Measurements from ENCODE around the gene ARFGEF3.

ARFGEF3 gene

DNA sequence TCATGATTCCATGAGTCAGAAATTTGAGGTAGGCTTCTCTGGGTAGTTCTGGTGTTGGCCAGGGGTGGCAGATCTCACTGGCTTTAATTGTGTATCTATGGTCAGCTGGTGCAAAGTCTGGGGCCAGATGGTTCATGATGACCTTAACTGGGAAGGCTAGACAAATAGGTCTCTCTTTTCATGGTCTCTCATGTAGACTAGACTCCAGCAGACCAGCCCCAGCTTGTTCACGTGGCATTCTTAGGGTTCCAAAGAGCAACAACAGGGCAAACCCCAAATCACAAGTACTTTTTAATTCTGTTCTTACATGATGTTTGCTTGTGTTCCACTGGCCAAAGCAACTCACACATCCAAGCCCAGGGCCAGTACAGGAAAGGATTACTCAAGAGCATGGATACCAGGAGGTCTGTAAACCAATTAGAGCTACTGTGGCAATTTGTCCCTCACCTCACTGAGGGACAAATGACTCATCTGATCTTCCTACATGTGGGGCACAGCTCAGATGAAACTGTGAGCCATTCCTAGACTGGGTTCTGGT lies 136.1 kb downstream of the ARFGEF3 start:
- peaks cover 3% of the 10 kb centered on the region; the same call in 1 of the 2 replicates for H3K36me3 ChIP-seq (ENCODE audit: control insufficient read depth, insufficient read depth, low read length)
- H3K27me3 ChIP-seq (ENCODE audit: control insufficient read depth, insufficient read depth, low read length), result no peaks in the 10 kb centered on the region
- no peak for DNase-seq (ENCODE audit: low read depth, low spot score)
- no CpG with 5 or more reads among the region's 1 CpG for WGBS (ENCODE audit: insufficient coverage, insufficient read length)
- no peak overlapping the region for H3K27ac ChIP-seq (ENCODE audit: low read length)
- no peak overlapping the region for H3K4me3 ChIP-seq (ENCODE audit: low read length)
- H3K4me1 ChIP-seq (ENCODE audit: control insufficient read depth, insufficient read depth, low read length), result no peaks in the 10 kb centered on the region
- no peaks in the 10 kb centered on the region for H3K9me3 ChIP-seq (ENCODE audit: control insufficient read depth, insufficient read depth, low read length)

DNA sequence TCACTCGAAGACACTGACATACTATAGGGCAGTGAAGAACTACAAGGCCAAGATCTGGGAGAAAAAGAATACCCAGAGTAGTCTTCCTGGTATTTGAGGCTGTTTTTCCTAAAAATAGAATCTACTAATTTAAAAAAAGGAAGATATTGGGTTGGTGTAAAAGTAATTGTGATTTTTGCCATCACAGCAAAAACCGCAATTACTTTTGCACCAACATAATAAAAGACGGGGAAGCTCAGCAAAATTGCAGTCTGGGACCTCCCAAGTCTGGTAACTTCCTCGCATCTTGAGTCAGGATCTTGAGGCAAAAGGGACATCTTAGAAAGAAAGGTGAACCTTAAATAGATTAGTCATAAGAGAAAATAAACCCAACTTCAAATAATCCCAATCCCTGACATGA lies 138.7 kb downstream of the ARFGEF3 start:
- no peak overlapping the region for H3K4me3 ChIP-seq (ENCODE audit: low read length)

DNA sequence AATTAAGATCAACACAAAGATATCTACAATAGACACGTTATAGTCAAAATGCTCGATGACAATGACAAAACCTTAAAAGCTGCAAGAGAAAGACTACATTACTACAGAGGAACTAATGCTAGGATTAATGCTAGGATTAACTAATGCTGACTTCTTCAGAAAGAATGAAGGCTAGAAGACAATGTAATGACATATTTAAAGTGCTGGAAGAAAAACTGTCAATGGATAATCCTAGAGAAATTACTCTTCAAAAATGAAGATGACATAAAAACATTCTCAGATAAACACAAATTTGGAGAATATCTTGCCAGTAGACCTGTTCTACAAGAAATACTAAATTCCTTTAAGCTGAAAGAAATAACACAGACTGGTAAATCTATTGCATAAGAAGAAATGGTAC lies 140.8 kb downstream of the ARFGEF3 start:
- Histone ChIP-seq H3K4me1 (ENCODE audit: control insufficient read depth, insufficient read depth, low read length) (no peaks in the 10 kb centered on the region), H3K36me3 (ENCODE audit: control insufficient read depth, insufficient read depth, low read length) (peaks cover 3% of the 10 kb centered on the region; the same call in 1 of the 2 replicates), H3K4me3 (ENCODE audit: low read length) (no peak overlapping the region), H3K27me3 (ENCODE audit: control insufficient read depth, insufficient read depth, low read length) (no peaks in the 10 kb centered on the region), H3K9me3 (ENCODE audit: control insufficient read depth, insufficient read depth, low read length) (no peaks in the 10 kb centered on the region), H3K27ac (ENCODE audit: low read length) (no peak overlapping the region)
- no CpG with 5 or more reads among the region's 2 CpGs for WGBS (ENCODE audit: insufficient coverage, insufficient read length)
- DNase-seq (ENCODE audit: low read depth, low spot score), result no peak

More for the DNA sequence above, 138.7 kb downstream of the ARFGEF3 start:
- Histone ChIP-seq H3K36me3 (ENCODE audit: control insufficient read depth, insufficient read depth, low read length) (peaks cover 3% of the 10 kb centered on the region; the same call in 1 of the 2 replicates), H3K9me3 (ENCODE audit: control insufficient read depth, insufficient read depth, low read length) (no peaks in the 10 kb centered on the region), H3K4me1 (ENCODE audit: control insufficient read depth, insufficient read depth, low read length) (no peaks in the 10 kb centered on the region), H3K27me3 (ENCODE audit: control insufficient read depth, insufficient read depth, low read length) (no peaks in the 10 kb centered on the region), H3K27ac (ENCODE audit: low read length) (no peak overlapping the region)
- no peak for DNase-seq (ENCODE audit: low read depth, low spot score)
- WGBS (ENCODE audit: insufficient coverage, insufficient read length), result no CpG with 5 or more reads among the region's 4 CpGs

DNA sequence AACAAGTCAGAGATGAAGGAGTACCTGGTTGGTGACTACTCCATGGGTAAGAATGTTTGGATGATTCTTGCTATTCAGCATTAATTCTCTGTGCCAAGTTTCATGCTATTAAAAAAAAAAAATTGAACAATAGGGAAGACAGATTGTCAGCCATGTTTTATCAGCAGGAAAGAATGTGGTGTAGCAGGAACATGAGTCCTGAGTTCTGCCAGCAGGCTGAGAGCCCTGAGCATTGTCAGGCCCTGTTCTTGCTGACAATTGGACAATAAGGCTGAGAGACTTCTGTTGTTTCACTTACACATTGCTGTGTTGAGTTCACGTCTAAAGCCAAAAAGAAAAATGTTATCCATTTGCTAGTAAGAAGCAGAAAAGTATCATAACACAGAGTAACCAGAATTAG lies 145.6 kb downstream of the ARFGEF3 start:
- Histone ChIP-seq H3K4me3 (ENCODE audit: low read length) (no peak overlapping the region), H3K27me3 (ENCODE audit: control insufficient read depth, insufficient read depth, low read length) (no peaks in the 10 kb centered on the region), H3K4me1 (ENCODE audit: control insufficient read depth, insufficient read depth, low read length) (no peaks in the 10 kb centered on the region), H3K27ac (ENCODE audit: low read length) (no peak overlapping the region), H3K36me3 (ENCODE audit: control insufficient read depth, insufficient read depth, low read length) (no peaks in the 10 kb centered on the region), H3K9me3 (ENCODE audit: control insufficient read depth, insufficient read depth, low read length) (no peaks in the 10 kb centered on the region)
- DNase-seq (ENCODE audit: low read depth, low spot score), result no peak
- WGBS (ENCODE audit: insufficient coverage, insufficient read length), result no CpG with 5 or more reads among the region's 1 CpG

DNA sequence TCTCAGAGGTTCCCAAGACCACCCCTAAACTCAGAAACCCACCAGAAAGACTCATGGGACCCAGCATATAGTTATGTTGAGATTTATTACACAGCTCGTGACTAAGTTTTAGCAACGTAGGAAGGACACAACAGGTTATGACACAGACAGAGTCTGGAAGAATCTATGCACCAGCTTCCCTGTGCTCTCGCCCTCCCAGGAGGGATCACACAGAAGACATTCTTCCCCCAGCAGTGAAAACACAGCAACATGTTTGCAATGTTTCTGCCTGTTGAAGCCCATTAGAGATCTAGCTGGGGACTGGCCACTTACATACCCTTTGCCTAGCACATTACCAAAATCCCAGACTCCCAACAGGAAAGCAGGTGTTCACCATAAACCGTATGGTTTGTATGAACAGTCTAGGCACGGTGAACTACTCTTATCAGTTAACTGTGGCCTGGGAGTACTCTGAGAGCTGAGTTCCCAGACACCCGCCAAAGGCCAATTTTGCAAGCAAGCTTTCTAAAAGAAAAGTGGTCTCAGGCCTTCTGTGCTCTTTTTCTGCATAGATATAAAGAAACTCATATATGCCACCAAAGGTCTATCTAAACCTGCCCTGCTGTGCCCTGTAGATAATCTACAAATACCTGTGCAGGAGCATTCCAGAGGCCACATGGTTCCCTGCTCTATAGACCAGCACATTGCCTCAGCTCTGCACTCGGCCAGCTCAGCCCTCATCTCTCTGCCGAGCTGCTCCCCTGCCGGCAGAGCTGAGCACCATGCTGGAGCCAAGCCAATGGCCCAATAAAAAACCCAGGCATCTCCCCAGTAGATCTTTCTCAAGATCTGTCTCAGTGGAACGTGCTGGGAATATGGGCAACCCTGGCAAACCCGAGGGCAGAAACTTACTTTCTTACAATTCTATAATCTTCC lies 146.3 kb downstream of the ARFGEF3 start:
- Histone ChIP-seq H3K27me3 (ENCODE audit: control insufficient read depth, insufficient read depth, low read length) (no peaks in the 10 kb centered on the region), H3K27ac (ENCODE audit: low read length) (no peak overlapping the region), H3K4me3 (ENCODE audit: low read length) (no peak overlapping the region), H3K9me3 (ENCODE audit: control insufficient read depth, insufficient read depth, low read length) (no peaks in the 10 kb centered on the region), H3K4me1 (ENCODE audit: control insufficient read depth, insufficient read depth, low read length) (no peaks in the 10 kb centered on the region), H3K36me3 (ENCODE audit: control insufficient read depth, insufficient read depth, low read length) (no peaks in the 10 kb centered on the region)
- DNase-seq (ENCODE audit: low read depth, low spot score), result no peak
- no CpG with 5 or more reads among the region's 11 CpGs for WGBS (ENCODE audit: insufficient coverage, insufficient read length)

DNA sequence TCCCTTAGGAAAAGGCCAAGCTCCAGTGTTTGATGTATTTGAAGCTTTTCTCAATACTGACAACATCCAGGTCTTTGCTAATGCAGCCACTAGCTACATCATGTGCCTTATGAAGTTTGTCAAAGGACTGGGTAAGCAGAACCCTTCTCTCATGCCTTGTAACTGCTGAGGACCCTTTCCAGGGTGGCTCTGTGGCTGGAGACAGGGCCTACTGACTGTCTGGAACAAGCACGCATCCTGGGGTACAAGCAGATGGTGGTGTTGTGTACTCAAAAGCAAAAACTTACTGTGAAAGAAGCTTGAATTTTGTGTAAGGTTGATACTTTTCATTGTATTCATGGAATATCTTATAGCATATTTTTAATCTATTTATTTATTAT lies 147.0 kb downstream of the ARFGEF3 start:
- no peak for DNase-seq (ENCODE audit: low read depth, low spot score)
- no peaks in the 10 kb centered on the region for H3K9me3 ChIP-seq (ENCODE audit: control insufficient read depth, insufficient read depth, low read length)
- H3K27me3 ChIP-seq (ENCODE audit: control insufficient read depth, insufficient read depth, low read length), result no peaks in the 10 kb centered on the region
- no peaks in the 10 kb centered on the region for H3K4me1 ChIP-seq (ENCODE audit: control insufficient read depth, insufficient read depth, low read length)
- H3K27ac ChIP-seq (ENCODE audit: low read length), result no peak overlapping the region
- no CpG with 5 or more reads among the region's 1 CpG for WGBS (ENCODE audit: insufficient coverage, insufficient read length)
- no peak overlapping the region for H3K4me3 ChIP-seq (ENCODE audit: low read length)
- no peaks in the 10 kb centered on the region for H3K36me3 ChIP-seq (ENCODE audit: control insufficient read depth, insufficient read depth, low read length)

DNA sequence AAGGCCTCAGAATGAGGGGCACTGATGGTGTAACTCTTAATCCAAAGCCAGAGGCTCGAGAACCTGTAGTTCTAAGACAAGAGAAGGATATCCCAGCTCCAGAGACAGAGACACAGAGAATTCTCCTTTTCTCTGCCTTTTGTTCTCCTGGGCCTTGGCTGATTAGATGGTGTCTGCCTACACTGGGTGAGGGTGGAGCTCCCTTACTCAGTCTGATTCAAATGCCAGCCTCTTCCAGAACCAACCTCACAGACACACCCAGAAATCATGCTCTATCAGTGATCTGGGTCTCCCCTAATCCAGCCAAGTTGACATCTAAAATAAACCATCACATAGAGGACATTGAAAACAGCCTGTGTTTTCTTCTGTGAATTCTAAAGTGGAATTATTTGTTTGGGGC lies 148.0 kb downstream of the ARFGEF3 start:
- H3K36me3 ChIP-seq (ENCODE audit: control insufficient read depth, insufficient read depth, low read length), result no peaks in the 10 kb centered on the region; the same call in 1 of the 2 replicates
- no peak overlapping the region for H3K4me3 ChIP-seq (ENCODE audit: low read length)
- H3K9me3 ChIP-seq (ENCODE audit: control insufficient read depth, insufficient read depth, low read length), result no peaks in the 10 kb centered on the region
- no peak overlapping the region for H3K27ac ChIP-seq (ENCODE audit: low read length)
- no peak for DNase-seq (ENCODE audit: low read depth, low spot score)
- no CpG with 5 or more reads among the region's 1 CpG for WGBS (ENCODE audit: insufficient coverage, insufficient read length)
- H3K27me3 ChIP-seq (ENCODE audit: control insufficient read depth, insufficient read depth, low read length), result no peaks in the 10 kb centered on the region
- H3K4me1 ChIP-seq (ENCODE audit: control insufficient read depth, insufficient read depth, low read length), result no peaks in the 10 kb centered on the region

DNA sequence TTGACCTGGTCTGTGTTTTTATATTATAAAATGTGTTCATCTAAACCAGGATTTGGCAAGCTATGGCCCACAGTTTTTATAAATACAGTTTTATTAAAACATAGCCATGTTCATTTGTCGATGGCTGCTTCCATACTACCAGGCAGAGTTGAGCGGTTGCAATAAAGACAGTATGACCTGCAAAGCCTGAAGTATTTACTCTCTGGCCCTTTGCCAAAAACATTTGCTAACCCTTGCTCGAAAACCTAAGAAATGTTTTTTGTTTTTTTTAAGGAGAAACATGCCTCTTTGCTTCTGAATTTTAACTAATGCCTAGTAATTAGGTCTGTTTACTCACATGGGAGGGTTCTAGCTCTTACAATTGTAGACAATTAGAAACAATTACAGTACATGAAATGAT lies 148.6 kb downstream of the ARFGEF3 start:
- WGBS (ENCODE audit: insufficient coverage, insufficient read length), result no CpG with 5 or more reads among the region's 3 CpGs

DNA sequence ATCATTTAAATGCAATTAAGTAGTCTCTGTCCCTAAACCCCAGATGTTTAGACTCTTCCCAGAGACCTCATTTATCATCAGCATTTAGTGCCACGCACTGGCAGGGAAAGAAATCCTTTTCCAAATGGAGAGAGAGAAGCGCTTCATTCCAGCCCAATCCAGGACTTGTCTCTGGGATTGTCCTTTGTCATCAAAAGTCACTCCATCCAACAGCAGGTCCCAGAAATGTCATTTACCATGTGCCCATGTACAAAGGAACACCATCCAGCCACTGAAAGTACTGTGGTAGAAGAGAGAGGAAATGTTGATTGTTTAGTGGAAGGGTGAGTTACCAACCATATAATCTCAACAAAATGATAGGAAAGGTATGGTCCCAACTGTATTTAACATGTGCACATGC lies 149.1 kb downstream of the ARFGEF3 start:
- no peaks in the 10 kb centered on the region for H3K9me3 ChIP-seq (ENCODE audit: control insufficient read depth, insufficient read depth, low read length)
- H3K36me3 ChIP-seq (ENCODE audit: control insufficient read depth, insufficient read depth, low read length), result no peaks in the 10 kb centered on the region; the same call in 1 of the 2 replicates
- no peak overlapping the region for H3K27ac ChIP-seq (ENCODE audit: low read length)
- H3K27me3 ChIP-seq (ENCODE audit: control insufficient read depth, insufficient read depth, low read length), result no peaks in the 10 kb centered on the region
- no peak overlapping the region for H3K4me3 ChIP-seq (ENCODE audit: low read length)
- no peaks in the 10 kb centered on the region for H3K4me1 ChIP-seq (ENCODE audit: control insufficient read depth, insufficient read depth, low read length)
- WGBS (ENCODE audit: insufficient coverage, insufficient read length), result no CpG with 5 or more reads among the region's 2 CpGs
- no peak for DNase-seq (ENCODE audit: low read depth, low spot score)

More for the DNA sequence above, 148.6 kb downstream of the ARFGEF3 start:
- no peaks in the 10 kb centered on the region; the same call in 1 of the 2 replicates for H3K36me3 ChIP-seq (ENCODE audit: control insufficient read depth, insufficient read depth, low read length)
- no peak overlapping the region for H3K27ac ChIP-seq (ENCODE audit: low read length)
- no peaks in the 10 kb centered on the region for H3K9me3 ChIP-seq (ENCODE audit: control insufficient read depth, insufficient read depth, low read length)
- no peaks in the 10 kb centered on the region for H3K4me1 ChIP-seq (ENCODE audit: control insufficient read depth, insufficient read depth, low read length)
- H3K4me3 ChIP-seq (ENCODE audit: low read length), result no peak overlapping the region
- no peaks in the 10 kb centered on the region for H3K27me3 ChIP-seq (ENCODE audit: control insufficient read depth, insufficient read depth, low read length)
- DNase-seq (ENCODE audit: low read depth, low spot score), result no peak

DNA sequence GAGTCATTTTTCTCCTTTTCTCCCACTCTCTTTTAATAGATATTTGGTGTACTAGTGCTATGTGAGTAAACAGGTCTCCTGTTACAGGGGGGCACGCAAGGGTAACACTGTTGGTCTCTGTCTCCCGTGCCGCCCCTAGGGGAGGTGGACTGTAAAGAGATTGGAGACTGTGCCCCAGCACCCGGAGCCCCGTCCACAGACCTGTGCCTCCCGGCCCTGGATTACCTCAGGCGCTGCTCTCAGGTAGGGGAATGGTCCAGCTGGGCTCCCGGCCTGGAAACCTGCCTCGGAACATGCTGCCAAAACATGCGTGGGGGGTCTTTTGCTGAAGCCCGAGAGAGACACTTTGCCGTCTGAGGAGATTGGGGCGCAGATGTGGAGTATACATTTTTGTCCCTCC lies 149.5 kb downstream of the ARFGEF3 start:
- WGBS (ENCODE audit: insufficient coverage, insufficient read length), result no CpG with 5 or more reads among the region's 13 CpGs
- H3K4me3 ChIP-seq (ENCODE audit: low read length), result no peak overlapping the region
- no peak for DNase-seq (ENCODE audit: low read depth, low spot score)
- no peaks in the 10 kb centered on the region for H3K4me1 ChIP-seq (ENCODE audit: control insufficient read depth, insufficient read depth, low read length)
- no peaks in the 10 kb centered on the region; the same call in 1 of the 2 replicates for H3K36me3 ChIP-seq (ENCODE audit: control insufficient read depth, insufficient read depth, low read length)
- no peaks in the 10 kb centered on the region for H3K27me3 ChIP-seq (ENCODE audit: control insufficient read depth, insufficient read depth, low read length)
- no peaks in the 10 kb centered on the region for H3K9me3 ChIP-seq (ENCODE audit: control insufficient read depth, insufficient read depth, low read length)
- H3K27ac ChIP-seq (ENCODE audit: low read length), result no peak overlapping the region

Data from iPS DF 6.9 (cell line).